ENCODE results near the gene SPDYE4. TPM values are rescaled to one million over a fixed set of nuclear protein-coding genes. Genes with fewer than 3 reads are reported as not detected.

SPDYE4 gene
- total and polyA plus RNA-seq, 4 donors = not detected

DNA sequence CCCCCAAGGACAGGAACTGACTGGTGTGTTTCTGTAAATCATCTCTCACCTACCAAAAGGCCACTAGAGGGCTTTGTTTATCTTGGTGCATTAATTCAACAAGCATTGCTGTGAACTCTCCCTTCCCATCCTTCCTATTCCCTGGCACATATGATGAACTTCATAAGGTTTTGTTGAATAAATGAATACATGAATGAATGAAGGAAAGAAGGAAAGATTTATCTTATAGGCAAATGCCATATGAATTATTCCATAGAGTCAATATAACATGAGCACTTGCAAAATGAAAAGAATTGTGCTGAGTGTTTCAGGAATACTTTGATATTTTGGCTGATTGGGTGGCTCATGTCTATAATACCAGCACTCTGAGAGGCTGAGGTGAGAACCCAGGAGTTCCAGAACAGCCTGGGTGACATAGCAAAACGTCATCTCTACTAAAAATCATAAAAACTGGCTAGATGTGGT, 4.3 kb downstream of the SPDYE4 start:
- Histone ChIP-seq H3K36me3 (ENCODE audit: control insufficient read depth in 4 of 4, insufficient read depth in 4 of 4, low read length in 4 of 4) (no peaks in the 10 kb centered on the region), H3K4me3 (no peak overlapping the region), H3K4me1 (ENCODE audit: control insufficient read depth in 5 of 5, insufficient read depth in 5 of 5, low read length in 5 of 5) (no peaks in the 10 kb centered on the region), H3K9ac (ENCODE audit: insufficient read depth in 1 of 2, low read length in 2 of 2) (no peak overlapping the region), H3K27ac (ENCODE audit: low read depth in 1 of 2, low read length in 1 of 2) (no peak overlapping the region), H3K9me3 (ENCODE audit: control insufficient read depth in 4 of 4, insufficient read depth in 3 of 4, low read length in 3 of 4) (no peaks in the 10 kb centered on the region), H3K27me3 (ENCODE audit: control insufficient read depth in 3 of 3, insufficient read depth in 3 of 3, low read length in 2 of 3) (peaks cover 0 to 12% (median 2%) of the 10 kb centered on the region in 3 donors)
- TF ChIP-seq, protein P1, sequence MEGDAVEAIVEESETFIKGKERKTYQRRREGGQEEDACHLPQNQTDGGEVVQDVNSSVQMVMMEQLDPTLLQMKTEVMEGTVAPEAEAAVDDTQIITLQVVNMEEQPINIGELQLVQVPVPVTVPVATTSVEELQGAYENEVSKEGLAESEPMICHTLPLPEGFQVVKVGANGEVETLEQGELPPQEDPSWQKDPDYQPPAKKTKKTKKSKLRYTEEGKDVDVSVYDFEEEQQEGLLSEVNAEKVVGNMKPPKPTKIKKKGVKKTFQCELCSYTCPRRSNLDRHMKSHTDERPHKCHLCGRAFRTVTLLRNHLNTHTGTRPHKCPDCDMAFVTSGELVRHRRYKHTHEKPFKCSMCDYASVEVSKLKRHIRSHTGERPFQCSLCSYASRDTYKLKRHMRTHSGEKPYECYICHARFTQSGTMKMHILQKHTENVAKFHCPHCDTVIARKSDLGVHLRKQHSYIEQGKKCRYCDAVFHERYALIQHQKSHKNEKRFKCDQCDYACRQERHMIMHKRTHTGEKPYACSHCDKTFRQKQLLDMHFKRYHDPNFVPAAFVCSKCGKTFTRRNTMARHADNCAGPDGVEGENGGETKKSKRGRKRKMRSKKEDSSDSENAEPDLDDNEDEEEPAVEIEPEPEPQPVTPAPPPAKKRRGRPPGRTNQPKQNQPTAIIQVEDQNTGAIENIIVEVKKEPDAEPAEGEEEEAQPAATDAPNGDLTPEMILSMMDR (IDR thresholded peaks at IDR 0.05; ENCODE audit: control extremely low read depth, extremely low read depth) = no peak
- ATAC-seq (ENCODE audit: insufficient read depth, low FRiP score) (no peak), DNase-seq (peak in 1 of 3 donors; percentile 12)
- WGBS, 2 donors = 51 to 65% methylated on average over 1 of the region's 1 CpG

DNA sequence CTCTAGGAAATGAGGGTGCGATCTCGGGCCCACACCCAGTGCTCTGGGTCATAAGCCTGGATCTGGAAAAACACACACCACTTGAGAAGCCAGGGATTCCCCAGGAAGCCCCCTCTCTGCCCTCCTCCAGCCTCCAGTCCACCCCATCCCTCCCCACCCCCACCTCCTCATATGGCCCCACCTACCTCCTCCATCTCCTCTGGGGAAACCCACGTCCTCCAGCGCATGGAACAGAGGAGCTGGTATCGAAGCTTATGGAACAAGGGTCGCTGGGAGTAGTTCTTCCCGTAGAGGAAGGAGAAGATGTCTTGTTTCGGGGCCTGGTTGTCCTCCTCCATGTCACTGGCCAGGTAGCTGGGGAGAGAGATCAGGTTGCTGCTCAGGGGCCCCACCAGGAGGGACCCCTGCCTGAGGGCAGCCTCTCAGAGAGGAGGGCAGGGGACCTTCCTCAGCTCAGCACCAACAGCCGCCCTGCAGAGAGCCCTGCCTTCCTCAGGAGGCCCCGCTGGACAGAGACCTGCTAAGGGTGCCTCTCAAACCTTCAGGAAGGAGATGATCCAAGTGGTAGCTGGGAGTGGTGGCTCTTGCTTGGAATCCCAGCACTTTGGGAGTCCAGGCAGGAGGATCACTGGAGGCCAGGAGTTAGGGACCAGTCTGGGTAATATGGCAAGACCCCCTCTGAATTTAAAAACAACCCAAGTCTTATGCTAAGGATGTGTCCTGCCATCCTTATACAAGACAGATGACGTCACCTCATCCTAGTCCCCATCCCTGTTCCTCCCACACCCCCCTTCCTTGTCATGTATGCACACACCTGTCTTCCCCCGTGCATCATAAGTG, 5.0 kb downstream of the SPDYE4 start:
- Histone ChIP-seq H3K36me3 (ENCODE audit: control insufficient read depth in 4 of 4, insufficient read depth in 4 of 4, low read length in 4 of 4) (no peaks in the 10 kb centered on the region), H3K27ac (ENCODE audit: low read depth in 1 of 2, low read length in 1 of 2) (no peak overlapping the region), H3K9me3 (ENCODE audit: control insufficient read depth in 4 of 4, insufficient read depth in 3 of 4, low read length in 3 of 4) (no peaks in the 10 kb centered on the region), H3K27me3 (ENCODE audit: control insufficient read depth in 3 of 3, insufficient read depth in 3 of 3, low read length in 2 of 3) (peaks cover 0 to 14% (median 2%) of the 10 kb centered on the region in 3 donors), H3K4me3 (no peak overlapping the region), H3K4me1 (ENCODE audit: control insufficient read depth in 5 of 5, insufficient read depth in 5 of 5, low read length in 5 of 5) (no peaks in the 10 kb centered on the region), H3K9ac (ENCODE audit: insufficient read depth in 1 of 2, low read length in 2 of 2) (no peak overlapping the region)
- ATAC-seq (ENCODE audit: insufficient read depth, low FRiP score) (no peak), DNase-seq (no peak)
- TF ChIP-seq, protein P1 (IDR thresholded peaks at IDR 0.05; ENCODE audit: control extremely low read depth, extremely low read depth) = no peak
- WGBS, 2 donors = 85% methylated on average over 12 of the region's 12 CpGs

DNA sequence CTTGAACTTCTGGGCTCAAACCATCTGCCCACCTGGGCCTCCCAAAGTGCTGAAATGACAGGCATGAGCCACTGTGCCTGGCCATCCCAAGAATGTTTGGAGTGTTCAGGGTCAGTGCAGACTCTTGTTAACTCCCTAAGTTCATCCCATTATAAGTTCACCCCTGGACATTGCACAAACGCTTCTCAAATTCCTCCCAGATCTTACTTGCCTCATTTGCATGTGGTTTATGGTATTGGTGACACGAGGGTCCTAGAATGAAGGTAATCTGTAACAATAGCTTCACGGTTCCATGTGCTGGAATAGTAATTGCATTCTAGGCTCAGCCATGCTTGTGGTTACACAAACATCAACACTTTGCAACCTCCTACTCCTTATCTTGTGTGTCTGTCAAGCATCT, 8.7 kb downstream of the SPDYE4 start:
- no peaks in the 10 kb centered on the region for H3K9me3 ChIP-seq (ENCODE audit: control insufficient read depth in 4 of 4, insufficient read depth in 3 of 4, low read length in 3 of 4)
- TF ChIP-seq, protein P1 (IDR thresholded peaks at IDR 0.05; ENCODE audit: control extremely low read depth, extremely low read depth) = no peak
- DNase-seq = no peak
- no peak overlapping the region for H3K9ac ChIP-seq (ENCODE audit: insufficient read depth in 1 of 2, low read length in 2 of 2)
- peaks cover 0 to 17% (median 1%) of the 10 kb centered on the region in 3 donors for H3K27me3 ChIP-seq (ENCODE audit: control insufficient read depth in 3 of 3, insufficient read depth in 3 of 3, low read length in 2 of 3)
- no peak overlapping the region for H3K27ac ChIP-seq (ENCODE audit: low read depth in 1 of 2, low read length in 1 of 2)
- H3K36me3 ChIP-seq (ENCODE audit: control insufficient read depth in 4 of 4, insufficient read depth in 4 of 4, low read length in 4 of 4) = no peaks in the 10 kb centered on the region
- ATAC-seq (ENCODE audit: insufficient read depth, low FRiP score) = no peak
- no peak overlapping the region for H3K4me3 ChIP-seq
- 71 to 80% methylated on average over 3 of the region's 3 CpGs for WGBS, 2 donors
- peaks cover 0 to 6% (median 3%) of the 10 kb centered on the region in 5 donors for H3K4me1 ChIP-seq (ENCODE audit: control insufficient read depth in 5 of 5, insufficient read depth in 5 of 5, low read length in 5 of 5)
